B cell (primary cell): ENCODE results near the gene DYNC2H1.

ENCODE experiments used
- CTCF ChIP-seq: fragments of 200-600 bp; IDR thresholded peaks from one replicate; pipeline ENCODE4 v1.8.0; 2022; ENCODE audit warnings: antibody characterized with exemption, mild to moderate bottlenecking
- EZH2 ChIP-seq: IDR thresholded peaks from 2 replicates; pipeline ENCODE4 v1.6.1; 2012; ENCODE audit warnings: borderline replicate concordance, low read depth, mild to moderate bottlenecking, moderate library complexity, low read length; ENCODE audit not compliant: insufficient read depth, poor library complexity, severe bottlenecking

GRCh38 chr11:103453126-103453525 is 343.9 kb downstream of the DYNC2H1 start:
- TF ChIP-seq CTCF (no peak), EZH2 (no peak)
